Uterus (tissue), 2 donors: Measurements from ENCODE around the gene BCAP29.

Experiments
- POLR2A ChIP-seq, 2 donors: fragments of 450-650 bp; IDR thresholded peaks; one replicate each; pipeline ENCODE4 v1.6.1; 2016; ENCODE audit warnings: antibody characterized with exemption in 2 of 2, mild to moderate bottlenecking in 1 of 2, moderate library complexity in 1 of 2
- TF ChIP-seq, protein P1 (sequence below), 4 experiments: fragments of 200-600 bp in 2 of 4; fragments of 450-650 bp in 2 of 4; sonication (generic) in 2 of 4; IDR thresholded peaks; one replicate each; pipeline ENCODE4 v1.5.1; 2016 to 2019; ENCODE audit warnings: antibody characterized with exemption in 4 of 4, mild to moderate bottlenecking in 2 of 4, moderate library complexity in 1 of 4

DNA sequence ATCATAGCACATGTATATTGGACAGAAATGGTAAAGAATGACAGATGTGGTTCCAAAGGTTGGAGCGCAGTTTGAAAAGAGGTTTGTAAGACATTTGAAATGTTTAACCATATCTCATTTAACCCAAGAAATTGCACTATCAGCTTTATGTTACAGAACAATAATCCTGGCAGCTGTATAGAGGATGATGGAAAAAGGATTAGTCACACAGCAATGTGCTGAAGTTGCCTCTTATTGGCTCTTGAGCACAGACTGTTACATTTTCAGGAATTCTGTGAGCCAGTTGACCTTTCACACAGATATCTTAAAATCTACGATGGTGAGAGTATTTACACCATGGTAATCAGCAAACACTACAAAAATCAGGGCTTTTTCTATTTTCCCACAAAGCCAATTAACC is 20.2 kb upstream of the BCAP29 start:
- TF ChIP-seq, protein P1, sequence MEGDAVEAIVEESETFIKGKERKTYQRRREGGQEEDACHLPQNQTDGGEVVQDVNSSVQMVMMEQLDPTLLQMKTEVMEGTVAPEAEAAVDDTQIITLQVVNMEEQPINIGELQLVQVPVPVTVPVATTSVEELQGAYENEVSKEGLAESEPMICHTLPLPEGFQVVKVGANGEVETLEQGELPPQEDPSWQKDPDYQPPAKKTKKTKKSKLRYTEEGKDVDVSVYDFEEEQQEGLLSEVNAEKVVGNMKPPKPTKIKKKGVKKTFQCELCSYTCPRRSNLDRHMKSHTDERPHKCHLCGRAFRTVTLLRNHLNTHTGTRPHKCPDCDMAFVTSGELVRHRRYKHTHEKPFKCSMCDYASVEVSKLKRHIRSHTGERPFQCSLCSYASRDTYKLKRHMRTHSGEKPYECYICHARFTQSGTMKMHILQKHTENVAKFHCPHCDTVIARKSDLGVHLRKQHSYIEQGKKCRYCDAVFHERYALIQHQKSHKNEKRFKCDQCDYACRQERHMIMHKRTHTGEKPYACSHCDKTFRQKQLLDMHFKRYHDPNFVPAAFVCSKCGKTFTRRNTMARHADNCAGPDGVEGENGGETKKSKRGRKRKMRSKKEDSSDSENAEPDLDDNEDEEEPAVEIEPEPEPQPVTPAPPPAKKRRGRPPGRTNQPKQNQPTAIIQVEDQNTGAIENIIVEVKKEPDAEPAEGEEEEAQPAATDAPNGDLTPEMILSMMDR (IDR thresholded peaks at IDR 0.05) = no peak
- TF ChIP-seq POLR2A (IDR thresholded peaks at IDR 0.05) = no peak
